Activated naive CD4-positive, alpha-beta T cell treated with anti-CD3 and anti-CD28 coated beads for 36 hours (primary cell): ENCODE data around the gene ZNF471. TPM values are rescaled to one million over a fixed set of nuclear protein-coding genes. Genes with fewer than 3 reads are reported as not detected.

ENCODE experiments used
- total RNA-seq, 2 experiments: library from RNA; stranded (reverse); gene quantifications; one replicate each; pipeline ENCODE4 v1.2.3, GENCODE V29; 2021

Gene ZNF471
- total RNA-seq, 2 experiments from 2014 or later, result 0.29 to 0.49 TPM

Other genes with a start within 250 kb of the ZNF471 start
- 1 to 10 TPM; 1.1 to 1.8 TPM for gene EDDM13, start 235.1 kb upstream of the ZNF471 start, total RNA-seq
- 1 to 10 TPM; 3.7 to 4.1 TPM for gene ZSCAN5A, start 193.0 kb upstream of the ZNF471 start, total RNA-seq
- 1 to 10 TPM; 1.1 to 2.2 TPM for gene ZNF582, start 114.3 kb upstream of the ZNF471 start, total RNA-seq
- gene ZNF583, start 103.5 kb upstream of the ZNF471 start, total RNA-seq, result 1 to 10 TPM in 1 of 2 experiments, under 1 TPM in 1; 0.55 to 1.2 TPM
- gene ZNF667, start 30.5 kb upstream of the ZNF471 start, total RNA-seq, result under 1 TPM; 0.29 to 0.49 TPM
- gene ZFP28, start 31.1 kb downstream of the ZNF471 start, total RNA-seq, result 1 to 10 TPM; 2.4 to 3.2 TPM
- 1 to 10 TPM in 1 of 2 experiments, under 1 TPM in 1; 0.99 to 1.5 TPM for gene ZNF470, start 59.6 kb downstream of the ZNF471 start, total RNA-seq
- gene ZNF71, start 87.4 kb downstream of the ZNF471 start, total RNA-seq, result 1 to 10 TPM; 2.5 to 3.0 TPM
- not detected for gene SMIM17, start 135.3 kb downstream of the ZNF471 start, total RNA-seq
- 1 to 10 TPM in 1 of 2 experiments, under 1 TPM in 1; 0.67 to 1.3 TPM for gene ZNF835, start 163.9 kb downstream of the ZNF471 start, total RNA-seq